DND-41 (cell line): Measurements from ENCODE around the gene FGF2.

Experiments
- ATAC-seq: fragments of 200-7000 bp; cut with Tn5 transposase; 3 replicates; pipeline ENCODE4 v1.9.1; 2021; ENCODE audit warnings: low read depth; ENCODE audit not compliant: insufficient read depth
- DNase-seq: peaks from one replicate; pipeline ENCODE4 v3.0.0-alpha.2; 2020
- H2AFZ ChIP-seq: 2 replicates; pipeline ENCODE4 v1.6.0; 2012; ENCODE audit warnings: low read depth, low read length
- H3K27ac ChIP-seq: 2 replicates; pipeline ENCODE4 v1.5.1; 2012; ENCODE audit warnings: low read length, inconsistent platforms
- H3K27me3 ChIP-seq: fragments of 200-600 bp; sonication (generic); 2 replicates; pipeline ENCODE4 v1.6.0; 2012; ENCODE audit warnings: low read length, mild to moderate bottlenecking, inconsistent platforms; ENCODE audit not compliant: insufficient read depth, poor library complexity
- H3K36me3 ChIP-seq: 2 replicates; pipeline ENCODE4 v1.5.1; 2012; ENCODE audit warnings: low read length, inconsistent platforms; ENCODE audit not compliant: insufficient read depth
- H3K4me1 ChIP-seq: 2 replicates; pipeline ENCODE4 v1.5.1; 2012; ENCODE audit warnings: mild to moderate bottlenecking, low read length; ENCODE audit not compliant: insufficient read depth
- H3K4me2 ChIP-seq: 2 replicates; pipeline ENCODE4 v1.6.0; 2012; ENCODE audit warnings: mild to moderate bottlenecking, moderate library complexity, low read length, inconsistent platforms; ENCODE audit not compliant: insufficient read depth
- H3K4me3 ChIP-seq, 2 experiments: fragments of 200-600 bp in 1 of 2; shearing (Covaris generic) in 1 of 2; 2 replicates each; pipeline ENCODE4 v1.5.1; 2012 to 2016; ENCODE audit warnings: inconsistent platforms in 2 of 2, low read length in 2 of 2, mild to moderate bottlenecking in 2 of 2, low read depth in 1 of 2, moderate library complexity in 1 of 2
- H3K79me2 ChIP-seq: 2 replicates; pipeline ENCODE4 v1.6.0; 2012; ENCODE audit warnings: low read length, inconsistent platforms; ENCODE audit not compliant: insufficient read depth
- H3K9ac ChIP-seq: 2 replicates; pipeline ENCODE4 v1.6.0; 2012; ENCODE audit warnings: low read depth, mild to moderate bottlenecking, inconsistent platforms, low read length, moderate library complexity
- H3K9me3 ChIP-seq: 2 replicates; pipeline ENCODE4 v1.5.1; 2012; ENCODE audit warnings: low read length, moderate library complexity, mild to moderate bottlenecking, inconsistent platforms; ENCODE audit not compliant: insufficient read depth, severe bottlenecking
- H4K20me1 ChIP-seq: 2 replicates; pipeline ENCODE4 v1.6.0; 2012; ENCODE audit warnings: low read length; ENCODE audit not compliant: insufficient read depth
- CTCF ChIP-seq: IDR thresholded peaks from 2 replicates; pipeline ENCODE4 v1.5.1; 2012; ENCODE audit warnings: borderline replicate concordance, low read length, moderate library complexity, mild to moderate bottlenecking; ENCODE audit not compliant: poor library complexity, severe bottlenecking; ENCODE audit errors: extremely low read depth
- EZH2 ChIP-seq: IDR thresholded peaks from 3 replicates; pipeline ENCODE4 v1.6.1; 2012; ENCODE audit warnings: borderline replicate concordance, low read depth, mild to moderate bottlenecking, moderate library complexity, low read length, inconsistent platforms; ENCODE audit not compliant: severe bottlenecking

Gene FGF2

GRCh38 chr4:122823476-122823875 is 3.2 kb upstream of the FGF2 start:
- no peak for TF ChIP-seq CTCF
- TF ChIP-seq EZH2, result no peak
- Histone ChIP-seq H3K9me3 (no peaks in the 10 kb centered on the region), H3K27me3 (no peaks in the 10 kb centered on the region), H3K4me3 (no peak overlapping the region), H3K4me1 (no peaks in the 10 kb centered on the region), H3K9ac (no peak overlapping the region), H3K27ac (no peak overlapping the region), H4K20me1 (no peaks in the 10 kb centered on the region), H2AFZ (no peak overlapping the region), H3K36me3 (no peaks in the 10 kb centered on the region), H3K4me2 (no peak overlapping the region), H3K79me2 (no peaks in the 10 kb centered on the region)
- ATAC-seq (no peak), DNase-seq (no peak)

- no peaks in the 10 kb centered on the region for H3K79me2 ChIP-seq
- H3K4me3 ChIP-seq, result no peak overlapping the region
- H3K9ac ChIP-seq, result no peak overlapping the region
- H3K27me3 ChIP-seq, result no peaks in the 10 kb centered on the region
- no peak overlapping the region for H3K27ac ChIP-seq
- no peaks in the 10 kb centered on the region for H4K20me1 ChIP-seq
- H3K9me3 ChIP-seq, result no peaks in the 10 kb centered on the region
- no peak for TF ChIP-seq CTCF
- no peak for TF ChIP-seq EZH2
- DNase-seq (no peak), ATAC-seq (no peak)
- H3K4me2 ChIP-seq, result no peak overlapping the region
- no peak overlapping the region for H2AFZ ChIP-seq
- H3K36me3 ChIP-seq, result no peaks in the 10 kb centered on the region
- H3K4me1 ChIP-seq, result no peaks in the 10 kb centered on the region
Observed at GRCh38 chr4:122824616-122825015, 2.0 kb upstream of the FGF2 start.

- no peaks in the 10 kb centered on the region for H3K79me2 ChIP-seq
- H3K4me1 ChIP-seq, result no peaks in the 10 kb centered on the region
- no peaks in the 10 kb centered on the region for H4K20me1 ChIP-seq
- H3K36me3 ChIP-seq, result no peaks in the 10 kb centered on the region
- H3K27ac ChIP-seq, result no peak overlapping the region
- ATAC-seq, result no peak
- TF ChIP-seq EZH2 (no peak), CTCF (no peak)
- DNase-seq, result no peak
- H3K9me3 ChIP-seq, result no peaks in the 10 kb centered on the region
- H3K9ac ChIP-seq, result no peak overlapping the region
- H3K4me2 ChIP-seq, result no peak overlapping the region
- no peak overlapping the region for H2AFZ ChIP-seq
- no peaks in the 10 kb centered on the region for H3K27me3 ChIP-seq
- H3K4me3 ChIP-seq, result no peak overlapping the region
Observed at GRCh38 chr4:122826079-122826527, 528 bp upstream of the FGF2 start.

- Histone ChIP-seq H3K79me2 (no peaks in the 10 kb centered on the region), H3K4me1 (no peaks in the 10 kb centered on the region), H3K9me3 (no peaks in the 10 kb centered on the region), H3K4me2 (no peak overlapping the region), H4K20me1 (no peaks in the 10 kb centered on the region), H3K27ac (no peak overlapping the region), H3K36me3 (no peaks in the 10 kb centered on the region), H3K9ac (no peak overlapping the region), H3K4me3 (no peak overlapping the region), H2AFZ (no peak overlapping the region), H3K27me3 (no peaks in the 10 kb centered on the region)
- ATAC-seq (no peak), DNase-seq (no peak)
- TF ChIP-seq CTCF (no peak), EZH2 (no peak)
Observed at GRCh38 chr4:122827258-122827878, 737 bp downstream of the FGF2 start.
